SK-N-SH (cell line): ENCODE data around the gene SCRN2. TPM values are rescaled to one million over a fixed set of nuclear protein-coding genes. Genes with fewer than 3 reads are reported as not detected.

ENCODE experiments used
- CTCF ChIA-PET: fragments of 300-600, 350-600 bp; formaldehyde crosslinking; extraction: SDS; loops from one replicate; lab custom pipeline; 2021; lab: Yijun Ruan, JAX
- POLR2A ChIA-PET: fragments of 350-600 bp; sonication (Branson Sonifier 250); formaldehyde crosslinking; extraction: SDS; loops from one replicate; lab custom pipeline; 2020; ENCODE audit warnings: antibody characterized with exemption, inconsistent platforms; lab: Yijun Ruan, JAX
- DNase-seq: peaks from one replicate; pipeline ENCODE4 v3.0.0; 2012
- H2AFZ ChIP-seq: fragments of 200-600 bp; sonication (generic); 2 replicates; pipeline ENCODE4 v1.8.1; 2016; ENCODE audit warnings: antibody characterized with exemption, mild to moderate bottlenecking, low read depth
- H3F3A ChIP-seq: fragments of 200-600 bp; sonication (generic); replicated peaks from 2 replicates; pipeline ENCODE3; 2016; ENCODE audit warnings: antibody characterized with exemption, mild to moderate bottlenecking; ENCODE audit not compliant: insufficient read depth
- H3K27ac ChIP-seq, 2 experiments: fragments of 200-500 bp in 1 of 2; fragments of 200-600 bp in 1 of 2; sonication (Bioruptor generic) in 1 of 2; sonication (generic), shearing (Covaris generic) in 1 of 2; 2 replicates each; pipeline versions ENCODE4 v1.5.1 to v1.6.1; 2014 to 2016; ENCODE audit warnings: low read depth in 2 of 2, inconsistent platforms in 1 of 2, low read length in 1 of 2, mild to moderate bottlenecking in 1 of 2, mixed read lengths in 1 of 2
- H3K27me3 ChIP-seq: fragments of 200-600 bp; sonication (generic), shearing (Covaris generic); 2 replicates; pipeline ENCODE4 v1.6.1; 2016; ENCODE audit warnings: mixed run types; ENCODE audit not compliant: insufficient read depth
- H3K36me3 ChIP-seq, 2 experiments: fragments of 200-500 bp in 1 of 2; fragments of 200-600 bp in 1 of 2; sonication (Bioruptor generic) in 1 of 2; sonication (generic) in 1 of 2; replicated peaks in 1 of 2; 2 replicates each; pipeline versions ENCODE3 to v1.5.1; 2014 to 2016; ENCODE audit warnings: low read length in 1 of 2, mild to moderate bottlenecking in 1 of 2; ENCODE audit not compliant: insufficient read depth in 2 of 2, control insufficient read depth in 1 of 2
- H3K4me1 ChIP-seq, 2 experiments: fragments of 200-500 bp in 1 of 2; fragments of 200-600 bp in 1 of 2; sonication (Bioruptor generic) in 1 of 2; sonication (generic), shearing (Covaris generic) in 1 of 2; 2 replicates each; pipeline versions ENCODE4 v1.5.1 to v1.6.1; 2014 to 2016; ENCODE audit warnings: low read depth in 1 of 2, low read length in 1 of 2, mixed run types in 1 of 2; ENCODE audit not compliant: insufficient read depth in 2 of 2, control insufficient read depth in 1 of 2
- H3K4me2 ChIP-seq: fragments of 200-600 bp; sonication (generic), shearing (Covaris generic); 2 replicates; pipeline ENCODE4 v1.6.1; 2017; ENCODE audit warnings: mixed run types
- H3K4me3 ChIP-seq, 2 experiments: fragments of 200-500 bp in 1 of 2; fragments of 200-600 bp in 1 of 2; sonication (Bioruptor generic) in 1 of 2; sonication (generic), shearing (Covaris generic) in 1 of 2; 2 replicates each; pipeline versions ENCODE4 v1.5.1 to v1.8.1; 2014 to 2016; ENCODE audit warnings: low read depth in 2 of 2, inconsistent platforms in 1 of 2, low read length in 1 of 2, mild to moderate bottlenecking in 1 of 2, mixed read lengths in 1 of 2, moderate library complexity in 1 of 2
- H3K79me2 ChIP-seq: fragments of 200-600 bp; sonication (generic); 2 replicates; pipeline ENCODE4 v1.8.1; 2017; ENCODE audit warnings: mild to moderate bottlenecking; ENCODE audit not compliant: insufficient read depth
- H3K9ac ChIP-seq: fragments of 200-600 bp; sonication (generic); 2 replicates; pipeline ENCODE4 v1.6.1; 2017; ENCODE audit warnings: mixed run types
- H3K9me2 ChIP-seq: fragments of 200-600 bp; sonication (generic); 2 replicates; pipeline ENCODE4 v1.6.1; 2017; ENCODE audit warnings: mixed run types
- H3K9me3 ChIP-seq: fragments of 200-600 bp; sonication (generic); 2 replicates; pipeline ENCODE4 v1.6.1; 2017; ENCODE audit warnings: mixed run types, mild to moderate bottlenecking, moderate library complexity
- H4K20me1 ChIP-seq: fragments of 200-600 bp; sonication (generic); 2 replicates; pipeline ENCODE4 v1.6.1; 2017; ENCODE audit warnings: mild to moderate bottlenecking, mixed run types; ENCODE audit not compliant: insufficient read depth
- CHD2 ChIP-seq: fragments of 150-350 bp; IDR thresholded peaks from 2 replicates; pipeline ENCODE4 v1.6.1; 2018; ENCODE audit warnings: low read length; ENCODE audit not compliant: partially characterized antibody
- CTCF ChIP-seq: fragments of 200-600 bp; sonication (generic); IDR thresholded peaks from 2 replicates; pipeline ENCODE4 v1.6.1; 2017; ENCODE audit warnings: antibody characterized with exemption, mild to moderate bottlenecking, moderate library complexity
- EZH2phosphoT487 ChIP-seq: fragments of 200-600 bp; sonication (generic); IDR thresholded peaks from 2 replicates; pipeline ENCODE4 v1.6.1; 2017; ENCODE audit warnings: low read depth, mixed run types, mild to moderate bottlenecking, antibody characterized with exemption, moderate library complexity, borderline replicate concordance
- MEF2A ChIP-seq: IDR thresholded peaks from 2 replicates; pipeline ENCODE4 v1.4.0; 2012; ENCODE audit warnings: low read depth, borderline replicate concordance
- PBX3 ChIP-seq: IDR thresholded peaks from 2 replicates; pipeline ENCODE4; 2012
- RAD21 ChIP-seq: IDR thresholded peaks from 2 replicates; pipeline ENCODE4 v1.6.1; 2012; ENCODE audit warnings: mild to moderate bottlenecking, low read length
- REST ChIP-seq: IDR thresholded peaks from 2 replicates; pipeline ENCODE4 v1.6.1; 2012; ENCODE audit warnings: mild to moderate bottlenecking, low read depth, low read length, moderate library complexity
- RFX5 ChIP-seq: IDR thresholded peaks from 2 replicates; pipeline ENCODE4 v1.6.1; 2012; ENCODE audit warnings: mild to moderate bottlenecking, improper control_type of control experiment, low read length
- SMC3 ChIP-seq: IDR thresholded peaks from 2 replicates; pipeline ENCODE4 v1.6.1; 2012; ENCODE audit warnings: low read depth, low read length, improper control_type of control experiment
- WGBS: methylation state at CpG from one replicate; pipeline ENCODE4 v1.1.6; 2017; ENCODE audit warnings: low lambda C conversion rate; 5-methylcytosine and 5-hydroxymethylcytosine counted together
- polyA plus RNA-seq, 3 experiments: library from polyadenylated mRNA; depleted of rRNA; stranded (reverse); fragments of >200 nt; gene quantifications; 2 replicates each; pipeline ENCODE4 v1.2.3, GENCODE V29; 2012

Gene SCRN2
- polyA plus RNA-seq, 1 of the 3 experiments (the other 2 are of a cell fraction), result 139 TPM

- peak overlapping the region; percentile 26; the same call in 1 of the 2 replicates for H3K4me2 ChIP-seq
- CTCF ChIA-PET, result interaction anchor here (0.8 to 33.0 kb wide), 23 partner anchors 5 to 239 kb away, joined by 3 to 1447 read pairs (median 4); partner anchors contain the start of genes LRRC46, MRPL10, OSBPL7 and PNPO
- no peak overlapping the region; a peak in 2 of 4 replicates for H3K4me3 ChIP-seq
- no peak overlapping the region for H2AFZ ChIP-seq
- no peak overlapping the region for H3K27ac ChIP-seq
- H3K9me2 ChIP-seq, result no peaks in the 10 kb centered on the region
- H3K36me3 ChIP-seq, result no peaks in the 10 kb centered on the region
- TF ChIP-seq EZH2phosphoT487 (no peak), RFX5 (no peak), PBX3 (no peak), MEF2A (no peak), CTCF (peak; percentile 50), RAD21 (peak; percentile 57), CHD2 (no peak), REST (no peak), SMC3 (peak; percentile 63)
- no peak overlapping the region for H3K9ac ChIP-seq
- H3K9me3 ChIP-seq, result no peaks in the 10 kb centered on the region
- 0 out of 2 replicates have a peak, but pooled peaks cover under 1% of the 10 kb centered on the region for H4K20me1 ChIP-seq
- POLR2A ChIA-PET, result interaction anchor here (1.6 to 2.4 kb wide), 3 partner anchors 10 to 49 kb away, joined by 4 to 10 read pairs (median 4); partner anchors contain the start of gene SP2
- H3K79me2 ChIP-seq, result no peaks in the 10 kb centered on the region
- DNase-seq, result peak; percentile 71
- 23% methylated on average over 44 of the region's 71 CpGs for WGBS
- H3K27me3 ChIP-seq, result peaks cover 75% of the 10 kb centered on the region
- H3K4me1 ChIP-seq, result peaks cover 0 to 21% of the 10 kb centered on the region in 2 experiments; a peak in 2 of 4 replicates
- peaks cover 3% of the 10 kb centered on the region for H3F3A ChIP-seq
Observed at GRCh38 chr17:47847341-47848197, 6.5 kb upstream of the SCRN2 start.
